ENCODE measurements around the gene MAL.

The MAL gene

GRCh38 chr2:95016616-95017015 is 8.9 kb upstream of the MAL start:
- no peak for DNase-seq (ENCODE audit: low spot score)

GRCh38 chr2:95017071-95017501 is 8.4 kb upstream of the MAL start:
- no peak for DNase-seq (ENCODE audit: low spot score)

- DNase-seq (ENCODE audit: low spot score), result no peak
Observed at GRCh38 chr2:95017836-95018235, 7.7 kb upstream of the MAL start.

GRCh38 chr2:95018301-95018700 is 7.2 kb upstream of the MAL start:
- DNase-seq (ENCODE audit: low spot score), result no peak

- no peak for DNase-seq (ENCODE audit: low spot score)
Observed at GRCh38 chr2:95018861-95019550, 6.5 kb upstream of the MAL start.

DNA sequence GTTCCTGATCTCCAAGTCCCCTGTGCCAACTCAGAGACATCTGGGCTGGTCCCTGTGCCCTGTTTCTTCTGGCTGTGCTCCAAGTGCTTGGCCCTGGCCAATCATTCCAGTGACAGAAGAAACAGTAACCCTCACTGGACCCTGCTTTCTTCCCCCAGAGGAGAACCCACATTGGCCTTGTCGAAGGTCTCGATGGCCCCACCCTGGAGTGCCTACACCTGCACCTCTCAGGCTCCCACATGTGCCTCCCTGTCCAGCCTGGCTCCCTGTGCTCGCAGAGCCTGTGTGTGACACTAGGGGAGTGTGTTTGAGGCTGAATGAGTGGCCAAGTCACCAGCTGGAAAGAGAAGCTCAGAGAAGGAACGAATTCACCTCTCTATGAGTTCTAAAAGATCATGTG is 5.9 kb upstream of the MAL start:
- no peak for DNase-seq (ENCODE audit: low spot score)

GRCh38 chr2:95020275-95021022 is 5.1 kb upstream of the MAL start:
- DNase-seq (ENCODE audit: low spot score), result no peak

DNA sequence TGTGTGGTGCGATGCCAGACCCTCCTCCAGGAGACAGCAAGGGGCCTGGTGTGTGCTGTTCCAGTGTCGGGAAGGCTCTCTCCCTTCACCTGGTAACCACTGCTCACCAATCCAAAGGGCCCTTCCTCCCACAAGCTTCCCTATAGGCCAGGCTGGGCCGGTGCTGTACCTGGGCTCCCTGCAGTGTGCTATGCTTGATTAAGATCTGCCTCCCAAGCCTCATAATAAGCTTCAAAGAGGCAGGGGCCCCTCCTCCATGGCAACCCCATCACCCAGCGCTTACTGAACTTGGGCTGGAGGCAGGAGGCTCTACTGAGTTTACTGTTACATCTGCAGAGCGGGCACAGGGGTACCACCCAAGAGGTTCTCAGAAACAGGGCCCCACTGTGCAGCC is 4.5 kb upstream of the MAL start:
- DNase-seq (ENCODE audit: low spot score), result no peak

- DNase-seq (ENCODE audit: low spot score), result no peak
Observed at GRCh38 chr2:95021847-95022246, 3.7 kb upstream of the MAL start.

DNA sequence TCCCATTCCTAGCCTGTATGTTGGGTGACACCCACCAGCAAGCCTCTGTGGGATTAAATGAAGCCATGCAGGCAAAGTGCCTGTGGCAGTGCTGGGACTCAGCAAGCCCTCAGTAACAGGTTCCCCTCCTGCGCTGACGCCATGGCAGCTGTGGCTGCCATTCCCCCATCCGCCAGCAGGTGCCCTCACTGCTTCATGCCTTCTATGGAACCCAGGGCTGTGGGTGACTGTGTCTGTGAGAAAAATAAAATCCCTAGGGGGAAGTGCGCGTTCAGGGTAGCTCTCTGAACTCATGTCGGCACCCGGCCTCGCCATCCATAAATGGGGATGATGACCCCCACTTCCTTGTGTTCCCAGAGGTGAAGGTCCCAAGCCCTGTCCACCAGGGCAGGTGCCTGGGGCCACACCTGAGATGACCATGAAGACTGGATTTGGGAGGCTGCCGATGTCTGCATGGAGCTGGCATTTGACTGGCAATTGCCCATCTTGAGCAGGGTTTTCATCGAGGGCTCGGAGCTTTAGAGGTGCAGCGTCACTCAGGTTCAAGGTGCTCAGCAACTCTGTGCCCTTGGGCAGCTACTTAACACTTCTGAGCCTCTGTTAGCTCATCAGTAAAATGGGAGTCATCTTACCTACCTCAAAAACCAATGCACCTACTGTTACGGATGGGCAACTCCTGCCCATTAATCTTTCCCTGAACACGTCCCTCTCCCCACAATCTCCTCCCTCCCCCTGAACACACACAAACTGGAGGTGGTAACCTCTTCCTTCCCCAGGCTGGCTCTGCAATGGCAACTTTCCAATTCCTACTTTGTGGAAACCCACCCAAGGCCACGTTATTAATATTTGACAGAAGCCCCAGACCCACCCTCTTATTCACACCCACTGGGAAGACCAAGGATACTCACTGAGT is 2.9 kb upstream of the MAL start:
- peak; percentile 55 for DNase-seq (ENCODE audit: low spot score)

GRCh38 chr2:95023222-95023597 is 2.3 kb upstream of the MAL start:
- no peak for DNase-seq (ENCODE audit: low spot score)

GRCh38 chr2:95024371-95024770 is 1.1 kb upstream of the MAL start:
- no peak for DNase-seq (ENCODE audit: low spot score)

GRCh38 chr2:95024960-95025405 is 525 bp upstream of the MAL start:
- no peak for DNase-seq (ENCODE audit: low spot score)

DNA sequence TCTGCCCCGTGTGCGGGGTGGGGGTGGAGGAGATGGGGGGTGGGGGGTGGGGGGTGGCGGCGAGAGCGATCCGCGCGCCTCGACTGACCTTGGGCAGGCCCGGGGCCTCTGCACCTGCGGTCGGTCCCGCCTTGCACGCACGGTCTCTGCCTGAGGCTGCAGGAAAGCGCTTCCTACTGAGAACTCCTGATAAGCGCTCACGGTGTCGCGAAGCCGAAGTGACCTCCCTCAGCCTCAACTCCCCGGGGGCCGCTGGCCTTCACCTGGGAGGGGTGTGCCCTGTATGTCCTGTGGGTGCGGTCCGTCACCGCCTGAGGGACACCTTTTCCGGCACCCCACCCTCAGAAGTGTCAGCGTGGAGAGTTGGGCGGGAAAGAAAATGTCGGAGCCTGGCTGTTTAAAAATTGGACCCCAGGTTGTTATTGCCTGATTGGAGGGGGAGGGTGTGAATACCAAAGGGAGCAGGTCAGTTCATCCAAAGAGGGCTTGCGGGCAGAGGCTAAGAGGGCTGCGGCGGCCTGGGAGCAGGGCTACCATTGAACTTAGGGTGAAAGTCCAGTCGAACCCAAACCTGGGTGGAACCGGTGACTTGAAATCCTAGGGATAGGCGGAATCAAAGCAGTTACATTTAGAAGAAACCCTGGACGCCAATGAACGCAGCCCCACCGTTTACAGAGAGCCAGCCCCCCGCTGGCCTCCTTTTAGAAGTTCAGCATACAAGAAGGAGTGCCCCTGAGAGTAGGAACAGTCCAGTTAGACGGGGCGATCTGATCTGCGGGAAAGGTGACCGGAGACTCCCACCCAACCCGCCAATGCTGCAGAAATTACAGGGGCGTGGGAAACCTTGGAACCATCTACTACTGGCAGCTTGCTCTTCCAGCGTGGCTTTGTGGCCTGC is 1.2 kb downstream of the MAL start:
- DNase-seq (ENCODE audit: low spot score), result no peak

DNA sequence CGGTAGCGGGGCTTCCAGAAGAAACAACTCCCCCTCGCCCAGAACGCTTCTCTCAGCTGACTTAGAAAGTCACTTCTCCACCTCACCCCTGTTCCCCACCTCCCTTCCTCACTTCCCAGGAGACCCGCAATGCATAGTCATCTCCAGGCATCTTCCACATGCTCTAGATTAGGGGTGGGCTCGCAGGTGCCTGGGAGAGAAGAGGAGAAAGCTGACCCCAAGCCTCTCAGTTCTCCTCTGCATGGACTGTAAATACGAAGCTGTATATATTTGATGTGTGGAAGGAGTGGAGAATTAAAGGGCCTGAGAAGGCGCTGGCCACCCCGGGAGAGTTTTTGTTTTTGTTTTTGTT is 1.8 kb downstream of the MAL start:
- no peak for DNase-seq (ENCODE audit: low spot score)

DNA sequence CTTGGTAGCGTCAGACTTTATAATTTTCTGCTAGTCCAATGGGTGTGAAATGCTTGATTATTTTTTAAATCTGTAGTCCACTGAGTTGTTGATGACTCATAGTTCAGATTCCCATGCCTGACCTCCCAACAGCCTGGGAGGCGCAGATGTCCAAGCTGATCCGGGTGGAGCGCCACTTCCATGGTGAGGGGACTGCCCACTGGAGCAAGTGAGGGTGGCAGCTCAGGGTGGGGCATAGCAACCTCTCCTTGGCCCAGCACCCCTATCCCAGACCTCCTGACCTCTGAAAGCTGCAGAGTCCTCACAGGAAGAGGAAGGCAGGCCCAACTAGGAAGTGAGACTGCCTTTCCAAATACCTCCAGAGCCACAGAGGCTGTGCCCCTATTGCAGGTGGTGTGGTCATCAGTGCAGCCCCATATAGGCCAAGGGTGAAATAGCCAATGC is 4.4 kb downstream of the MAL start:
- no peak for DNase-seq (ENCODE audit: low spot score)

- no peak for DNase-seq (ENCODE audit: low spot score)
Observed at GRCh38 chr2:95030496-95030895, 5.0 kb downstream of the MAL start.

- DNase-seq (ENCODE audit: low spot score), result no peak
Observed at GRCh38 chr2:95031076-95031725, 5.7 kb downstream of the MAL start.

- DNase-seq (ENCODE audit: low spot score), result no peak
Observed at GRCh38 chr2:95031726-95032116, 6.2 kb downstream of the MAL start.

GRCh38 chr2:95032341-95032740 is 6.8 kb downstream of the MAL start:
- no peak for DNase-seq (ENCODE audit: low spot score)
